ENCODE results near the gene CXCL16. TPM values are rescaled to one million over a fixed set of nuclear protein-coding genes. Genes with fewer than 3 reads are reported as not detected.
A peak's percentile ranks its signal among the peaks of the same experiment; 100 is the strongest.

CXCL16 gene
- total RNA-seq, 3 donors from 2014 or later: 0.76 to 1.5 (median 1.3) TPM

DNA sequence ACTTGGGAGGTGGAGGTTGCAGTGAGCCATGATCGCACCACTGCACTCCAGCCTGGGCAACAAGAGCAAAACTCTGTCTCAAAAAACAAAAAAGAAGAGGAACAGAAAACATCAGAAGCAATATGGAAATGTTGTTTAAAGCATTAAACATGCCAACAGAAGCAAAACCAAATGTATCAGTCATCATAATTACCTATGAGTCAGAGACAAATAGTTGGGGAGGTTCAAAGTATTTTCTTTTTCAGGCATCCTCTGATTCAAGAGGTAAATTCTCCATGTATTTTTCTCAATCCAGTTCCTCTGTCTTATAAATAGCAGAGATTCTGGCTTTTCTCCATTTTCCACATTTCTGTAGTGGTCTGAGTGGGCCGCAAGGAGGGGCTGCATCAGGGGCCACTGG, 29.9 kb upstream of the CXCL16 start:
- no peak overlapping the region for H3K4me3 Mint-ChIP-seq
- no peaks in the 10 kb centered on the region for H3K36me3 Mint-ChIP-seq (ENCODE audit: insufficient read depth)
- no peak for ATAC-seq
- H3K4me1 Mint-ChIP-seq (ENCODE audit: low read depth): peaks cover 6% of the 10 kb centered on the region
- no peaks in the 10 kb centered on the region for H3K9me3 Mint-ChIP-seq
- DNase-seq: no peak
- H3K27me3 Mint-ChIP-seq (ENCODE audit: low read depth): peaks cover 2% of the 10 kb centered on the region

- Mint-ChIP-seq H3K27me3 (ENCODE audit: low read depth) (peaks cover 2% of the 10 kb centered on the region), H3K4me1 (ENCODE audit: low read depth) (peaks cover 6% of the 10 kb centered on the region), H3K9me3 (no peaks in the 10 kb centered on the region), H3K36me3 (ENCODE audit: insufficient read depth) (no peaks in the 10 kb centered on the region), H3K4me3 (no peak overlapping the region)
- no peak for DNase-seq
- no peak for ATAC-seq
Observed at GRCh38 chr17:4768298-4768697, 28.6 kb upstream of the CXCL16 start.

DNA sequence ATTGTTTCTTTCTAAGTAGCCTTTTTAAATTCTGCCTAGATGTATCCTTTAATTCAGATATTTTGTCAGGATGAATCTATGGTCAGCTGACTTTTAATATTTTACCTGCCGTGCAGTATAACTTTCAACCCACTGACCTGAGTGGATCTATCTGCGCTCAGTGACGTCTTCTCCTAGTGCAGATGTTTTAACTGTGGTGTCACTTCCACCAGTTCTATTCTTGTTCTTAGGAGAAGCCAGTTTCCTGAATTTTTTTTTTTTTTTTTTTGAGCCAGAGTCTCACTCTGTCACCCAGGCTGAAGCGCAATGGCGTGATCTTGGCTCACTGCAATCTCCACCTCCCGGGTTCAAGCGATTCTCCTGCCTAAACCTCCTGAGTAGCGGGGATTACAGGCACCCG, 27.0 kb upstream of the CXCL16 start:
- H3K4me3 Mint-ChIP-seq: no peak overlapping the region
- no peak for ATAC-seq
- H3K36me3 Mint-ChIP-seq (ENCODE audit: insufficient read depth): no peaks in the 10 kb centered on the region
- peaks cover 5% of the 10 kb centered on the region for H3K4me1 Mint-ChIP-seq (ENCODE audit: low read depth)
- no peak for DNase-seq
- peaks cover 4% of the 10 kb centered on the region for H3K27me3 Mint-ChIP-seq (ENCODE audit: low read depth)
- H3K9me3 Mint-ChIP-seq: no peaks in the 10 kb centered on the region

DNA sequence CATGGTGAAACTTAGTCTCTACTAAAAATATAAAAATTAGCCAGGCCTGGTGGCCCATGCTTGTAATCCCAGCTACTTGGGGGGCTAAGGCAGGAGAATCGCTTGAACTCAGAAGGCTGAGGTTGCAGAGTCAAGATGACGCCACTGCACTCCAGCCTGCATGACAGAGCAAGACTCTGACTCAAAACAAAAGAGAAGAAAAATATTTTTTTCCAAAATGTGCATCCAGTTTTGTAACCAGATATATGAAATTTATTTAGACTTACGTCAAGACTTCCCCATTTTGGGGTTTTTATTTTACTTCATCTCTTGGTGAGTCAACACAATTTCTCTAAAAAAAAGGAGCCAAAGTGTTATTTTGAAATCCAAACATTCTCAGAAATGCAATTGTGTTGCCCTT, 26.5 kb upstream of the CXCL16 start:
- Mint-ChIP-seq H3K36me3 (ENCODE audit: insufficient read depth) (no peaks in the 10 kb centered on the region), H3K4me3 (no peak overlapping the region), H3K27me3 (ENCODE audit: low read depth) (peaks cover 4% of the 10 kb centered on the region), H3K4me1 (ENCODE audit: low read depth) (no peaks in the 10 kb centered on the region), H3K9me3 (no peaks in the 10 kb centered on the region)
- DNase-seq (no peak), ATAC-seq (no peak)

GRCh38 chr17:4764595-4764994, 24.9 kb upstream of the CXCL16 start:
- DNase-seq (no peak), ATAC-seq (no peak)
- H3K9me3 Mint-ChIP-seq: no peaks in the 10 kb centered on the region
- H3K27me3 Mint-ChIP-seq (ENCODE audit: low read depth): peaks cover 4% of the 10 kb centered on the region
- H3K4me3 Mint-ChIP-seq: no peak overlapping the region
- no peaks in the 10 kb centered on the region for H3K4me1 Mint-ChIP-seq (ENCODE audit: low read depth)
- no peaks in the 10 kb centered on the region for H3K36me3 Mint-ChIP-seq (ENCODE audit: insufficient read depth)

- no peaks in the 10 kb centered on the region for H3K9me3 Mint-ChIP-seq
Observed at GRCh38 chr17:4759776-4760236, 20.1 kb upstream of the CXCL16 start.

GRCh38 chr17:4753392-4753791, 13.7 kb upstream of the CXCL16 start:
- no peak overlapping the region for H3K4me3 Mint-ChIP-seq
- H3K9me3 Mint-ChIP-seq: no peaks in the 10 kb centered on the region
- no peaks in the 10 kb centered on the region for H3K36me3 Mint-ChIP-seq (ENCODE audit: insufficient read depth)
- no peak for DNase-seq
- H3K27me3 Mint-ChIP-seq (ENCODE audit: low read depth): peaks cover 27% of the 10 kb centered on the region
- peaks cover 3% of the 10 kb centered on the region for H3K4me1 Mint-ChIP-seq (ENCODE audit: low read depth)
- no peak for ATAC-seq

More at GRCh38 chr17:4759776-4760236, 20.1 kb upstream of the CXCL16 start:
- Mint-ChIP-seq H3K4me1 (ENCODE audit: low read depth) (no peaks in the 10 kb centered on the region), H3K27me3 (ENCODE audit: low read depth) (peaks cover 7% of the 10 kb centered on the region), H3K4me3 (no peak overlapping the region), H3K36me3 (ENCODE audit: insufficient read depth) (no peaks in the 10 kb centered on the region)
- ATAC-seq (no peak), DNase-seq (no peak)

- Mint-ChIP-seq H3K4me3 (no peak overlapping the region), H3K9me3 (no peaks in the 10 kb centered on the region), H3K36me3 (ENCODE audit: insufficient read depth) (no peaks in the 10 kb centered on the region), H3K27me3 (ENCODE audit: low read depth) (peaks cover 28% of the 10 kb centered on the region), H3K4me1 (ENCODE audit: low read depth) (peaks cover 12% of the 10 kb centered on the region)
- DNase-seq (no peak), ATAC-seq (no peak)
Observed at GRCh38 chr17:4751932-4752331, 12.2 kb upstream of the CXCL16 start.

DNA sequence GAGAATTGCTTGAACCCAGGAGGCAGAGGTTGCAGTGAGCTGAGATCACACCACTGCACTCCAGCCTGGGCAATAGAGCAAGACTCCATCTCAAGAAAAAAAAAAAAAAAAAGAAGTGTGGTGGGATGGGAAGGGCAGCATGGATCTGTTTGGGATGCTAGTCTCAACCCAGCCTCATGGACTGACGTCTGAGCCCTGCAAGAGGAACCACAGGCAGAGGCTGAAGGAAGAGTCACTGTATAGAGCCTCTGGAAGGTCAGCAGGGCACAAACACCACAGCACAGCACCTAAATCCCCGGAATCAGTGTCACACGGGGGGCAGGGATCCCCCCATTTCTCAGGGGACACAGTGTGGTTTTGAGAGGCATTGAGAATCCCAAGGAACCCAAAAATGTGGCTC, 10.9 kb upstream of the CXCL16 start:
- Mint-ChIP-seq H3K36me3 (ENCODE audit: insufficient read depth) (no peaks in the 10 kb centered on the region), H3K4me1 (ENCODE audit: low read depth) (peaks cover 12% of the 10 kb centered on the region), H3K27me3 (ENCODE audit: low read depth) (peaks cover 28% of the 10 kb centered on the region), H3K4me3 (no peak overlapping the region), H3K9me3 (no peaks in the 10 kb centered on the region)
- DNase-seq (no peak), ATAC-seq (no peak)

DNA sequence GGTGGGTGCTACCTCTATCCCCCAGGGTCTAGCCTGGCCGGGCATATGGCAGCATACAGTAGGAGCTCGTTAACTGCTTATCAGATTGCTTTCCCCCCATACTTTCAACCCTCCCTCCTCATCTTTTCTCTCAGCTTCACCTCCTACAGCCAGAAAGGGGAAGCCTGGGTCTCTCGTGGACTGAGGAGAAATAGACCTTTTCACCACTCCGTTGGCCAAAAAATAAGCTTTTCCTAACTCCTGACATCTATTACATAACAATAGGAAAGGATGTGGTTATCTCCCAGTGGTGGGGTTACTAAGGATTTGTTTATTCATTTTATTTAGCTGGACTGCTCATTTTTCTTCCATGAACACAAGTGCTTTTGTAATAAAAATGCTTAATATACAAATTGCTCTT, 9.0 kb upstream of the CXCL16 start:
- no peak overlapping the region for H3K4me3 Mint-ChIP-seq
- H3K36me3 Mint-ChIP-seq (ENCODE audit: insufficient read depth): no peaks in the 10 kb centered on the region
- ATAC-seq (no peak), DNase-seq (no peak)
- no peaks in the 10 kb centered on the region for H3K9me3 Mint-ChIP-seq
- H3K27me3 Mint-ChIP-seq (ENCODE audit: low read depth): peaks cover 20% of the 10 kb centered on the region
- H3K4me1 Mint-ChIP-seq (ENCODE audit: low read depth): peaks cover 12% of the 10 kb centered on the region

DNA sequence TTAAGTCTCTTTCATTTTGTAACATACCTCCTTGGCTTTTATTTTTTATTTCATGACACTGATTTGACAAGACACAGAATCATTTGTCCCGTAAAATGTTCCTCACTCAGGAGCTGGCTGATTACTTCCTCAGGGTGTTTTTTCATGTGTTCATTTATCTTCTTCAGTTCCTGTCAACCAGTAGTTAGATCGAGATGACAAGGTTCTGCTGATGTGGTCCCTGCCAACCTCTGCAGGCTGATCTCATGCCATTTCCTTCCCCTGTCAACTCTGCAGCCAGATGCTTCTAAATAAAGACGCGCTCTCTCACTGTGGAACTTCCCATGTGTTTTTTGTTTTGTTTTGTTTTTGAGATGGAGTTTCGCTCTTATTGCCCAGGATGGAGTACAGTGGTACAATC, 8.1 kb upstream of the CXCL16 start:
- Mint-ChIP-seq H3K27me3 (ENCODE audit: low read depth) (peaks cover 24% of the 10 kb centered on the region), H3K4me3 (peak overlapping the region; percentile 48), H3K4me1 (ENCODE audit: low read depth) (peaks cover 12% of the 10 kb centered on the region), H3K36me3 (ENCODE audit: insufficient read depth) (no peaks in the 10 kb centered on the region), H3K9me3 (no peaks in the 10 kb centered on the region)
- DNase-seq (no peak), ATAC-seq (peak; percentile 66 to 84)

DNA sequence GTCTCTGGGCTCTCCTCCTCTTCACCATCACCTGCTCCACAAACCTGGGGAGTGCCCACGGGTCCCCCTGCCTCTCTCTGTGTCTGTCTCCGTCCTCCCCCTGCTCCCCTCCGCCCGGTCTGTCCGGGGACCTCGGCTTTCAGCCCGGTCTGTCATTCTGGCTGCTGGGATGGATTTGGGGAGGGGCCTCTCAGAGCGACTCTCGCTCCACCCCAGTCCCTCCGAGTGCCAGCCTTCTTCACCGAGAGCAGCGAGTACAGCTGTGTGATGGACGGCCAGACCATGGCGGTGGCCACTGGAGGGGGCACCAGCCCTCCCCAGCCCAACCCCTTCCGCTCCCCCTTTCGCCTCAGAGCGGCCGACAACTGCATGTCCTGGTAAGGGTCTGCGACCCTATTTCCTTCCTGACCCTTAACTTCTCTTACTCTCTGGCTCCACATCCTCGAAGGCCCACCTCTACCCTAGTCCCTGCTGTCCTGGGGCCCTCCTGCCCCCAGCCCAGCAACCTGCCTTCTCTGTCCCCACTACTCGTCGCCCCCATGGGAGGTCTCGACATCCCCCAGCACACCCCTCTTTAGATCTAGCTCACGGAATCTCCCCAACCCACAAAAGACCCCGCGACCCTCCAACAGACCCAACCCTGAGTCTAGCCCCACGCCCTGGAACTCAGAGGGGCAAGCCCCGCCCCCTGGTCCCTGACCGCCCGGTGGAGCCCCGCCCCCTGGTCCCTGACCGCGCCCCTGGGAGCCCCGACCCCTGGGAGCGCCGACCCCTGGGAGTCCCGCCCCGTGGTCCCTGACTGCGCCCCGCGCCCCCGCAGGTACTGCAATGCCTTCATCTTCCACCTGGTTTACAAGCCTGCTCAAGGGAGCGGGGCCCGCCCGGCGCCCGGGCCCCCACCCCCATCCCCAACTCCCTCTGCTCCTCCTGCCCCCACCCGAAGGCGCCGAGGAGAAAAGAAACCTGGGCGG, 5.6 kb upstream of the CXCL16 start:
- no peak overlapping the region for H3K4me3 Mint-ChIP-seq
- peaks cover 22% of the 10 kb centered on the region for H3K27me3 Mint-ChIP-seq (ENCODE audit: low read depth)
- H3K36me3 Mint-ChIP-seq (ENCODE audit: insufficient read depth): no peaks in the 10 kb centered on the region
- peaks cover 13% of the 10 kb centered on the region for H3K4me1 Mint-ChIP-seq (ENCODE audit: low read depth)
- no peaks in the 10 kb centered on the region for H3K9me3 Mint-ChIP-seq
- DNase-seq (no peak), ATAC-seq (no peak)

GRCh38 chr17:4743898-4744297, 4.2 kb upstream of the CXCL16 start:
- H3K27me3 Mint-ChIP-seq (ENCODE audit: low read depth): peaks cover 23% of the 10 kb centered on the region
- no peak for ATAC-seq
- H3K4me3 Mint-ChIP-seq: no peak overlapping the region
- no peaks in the 10 kb centered on the region for H3K36me3 Mint-ChIP-seq (ENCODE audit: insufficient read depth)
- no peaks in the 10 kb centered on the region for H3K9me3 Mint-ChIP-seq
- DNase-seq: no peak
- H3K4me1 Mint-ChIP-seq (ENCODE audit: low read depth): peaks cover 18% of the 10 kb centered on the region

DNA sequence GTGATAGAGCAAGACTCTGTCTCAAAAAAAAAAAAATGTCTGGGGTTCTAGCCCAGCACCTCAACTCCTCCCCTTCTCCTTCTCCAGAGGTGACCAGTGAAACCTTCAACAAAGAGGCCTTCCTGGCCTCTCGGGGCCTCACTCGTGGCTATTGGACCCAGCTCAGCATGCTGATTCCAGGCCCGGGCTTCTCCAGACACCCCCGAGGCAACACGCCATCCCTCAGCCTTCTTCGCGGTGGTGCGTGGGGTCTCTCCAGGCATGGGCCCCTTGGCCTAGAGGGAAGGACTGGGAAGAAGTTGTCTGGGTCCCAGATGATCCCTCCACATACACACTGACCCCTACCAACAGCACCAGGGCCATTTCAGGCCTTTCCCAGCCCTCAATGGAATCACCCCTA, 3.5 kb upstream of the CXCL16 start:
- no peaks in the 10 kb centered on the region for H3K36me3 Mint-ChIP-seq (ENCODE audit: insufficient read depth)
- H3K4me1 Mint-ChIP-seq (ENCODE audit: low read depth): peaks cover 20% of the 10 kb centered on the region
- no peak overlapping the region for H3K4me3 Mint-ChIP-seq
- no peak for ATAC-seq
- DNase-seq: no peak
- H3K9me3 Mint-ChIP-seq: no peaks in the 10 kb centered on the region
- peaks cover 22% of the 10 kb centered on the region for H3K27me3 Mint-ChIP-seq (ENCODE audit: low read depth)

DNA sequence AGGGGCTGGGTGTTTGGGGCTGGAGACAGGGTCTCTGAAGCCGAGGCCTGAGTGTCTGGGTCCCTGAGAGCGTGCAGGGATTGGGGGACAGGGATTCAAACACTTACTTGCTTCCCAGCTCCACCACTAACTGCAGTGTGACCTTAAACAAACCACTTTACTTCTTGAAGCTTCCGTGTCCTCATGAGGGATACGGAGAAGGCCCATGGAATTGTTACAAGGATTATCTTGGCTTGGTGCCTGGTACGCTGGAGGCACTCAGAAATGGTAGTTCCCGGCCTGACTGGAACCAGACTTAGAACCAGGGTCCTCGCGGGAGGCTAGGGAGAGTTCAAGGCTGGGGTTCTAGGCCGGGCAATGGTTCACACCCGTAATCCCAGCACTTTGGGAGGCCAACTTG, 2.9 kb upstream of the CXCL16 start:
- DNase-seq (no peak), ATAC-seq (no peak)
- Mint-ChIP-seq H3K36me3 (ENCODE audit: insufficient read depth) (no peaks in the 10 kb centered on the region), H3K9me3 (no peaks in the 10 kb centered on the region), H3K4me1 (ENCODE audit: low read depth) (peaks cover 16% of the 10 kb centered on the region), H3K27me3 (ENCODE audit: low read depth) (peaks cover 24% of the 10 kb centered on the region), H3K4me3 (no peak overlapping the region)

All from activated T-cell treated with anti-CD3 and anti-CD28 coated beads, Interleukin-2, amount 50 U/mL, for 4 hours (primary cell).